ENCODE results near the gene RCN1.

RCN1 gene

GRCh38 chr11:32141745-32142546, 51.1 kb downstream of the RCN1 start:
- no peaks in the 10 kb centered on the region for H3K9me3 Mint-ChIP-seq
- H3K27me3 Mint-ChIP-seq (ENCODE audit: low read depth) = no peaks in the 10 kb centered on the region
- H3K4me1 Mint-ChIP-seq (ENCODE audit: low read depth) = no peaks in the 10 kb centered on the region
- no peak overlapping the region for H3K27ac Mint-ChIP-seq
- no peaks in the 10 kb centered on the region for H3K36me3 Mint-ChIP-seq (ENCODE audit: low read depth)
- no peak overlapping the region for H3K4me3 Mint-ChIP-seq

- Mint-ChIP-seq H3K9me3 (no peaks in the 10 kb centered on the region), H3K27ac (no peak overlapping the region), H3K4me1 (ENCODE audit: low read depth) (no peaks in the 10 kb centered on the region), H3K27me3 (ENCODE audit: low read depth) (peaks cover 3% of the 10 kb centered on the region), H3K4me3 (no peak overlapping the region), H3K36me3 (ENCODE audit: low read depth) (no peaks in the 10 kb centered on the region)
Observed at GRCh38 chr11:32143378-32143777, 52.5 kb downstream of the RCN1 start.

GRCh38 chr11:32145282-32145681, 54.4 kb downstream of the RCN1 start:
- Mint-ChIP-seq H3K9me3 (no peaks in the 10 kb centered on the region), H3K4me1 (ENCODE audit: low read depth) (no peaks in the 10 kb centered on the region), H3K4me3 (no peak overlapping the region), H3K27me3 (ENCODE audit: low read depth) (peaks cover 3% of the 10 kb centered on the region), H3K36me3 (ENCODE audit: low read depth) (no peaks in the 10 kb centered on the region), H3K27ac (no peak overlapping the region)

- Mint-ChIP-seq H3K4me1 (ENCODE audit: low read depth) (no peaks in the 10 kb centered on the region), H3K27ac (no peak overlapping the region), H3K36me3 (ENCODE audit: low read depth) (no peaks in the 10 kb centered on the region), H3K4me3 (no peak overlapping the region), H3K9me3 (no peaks in the 10 kb centered on the region), H3K27me3 (ENCODE audit: low read depth) (peaks cover 16% of the 10 kb centered on the region)
Observed at GRCh38 chr11:32148895-32149294, 58.0 kb downstream of the RCN1 start.

GRCh38 chr11:32149748-32150147, 58.9 kb downstream of the RCN1 start:
- no peaks in the 10 kb centered on the region for H3K9me3 Mint-ChIP-seq
- H3K27ac Mint-ChIP-seq = no peak overlapping the region
- no peaks in the 10 kb centered on the region for H3K4me1 Mint-ChIP-seq (ENCODE audit: low read depth)
- no peaks in the 10 kb centered on the region for H3K36me3 Mint-ChIP-seq (ENCODE audit: low read depth)
- peaks cover 16% of the 10 kb centered on the region for H3K27me3 Mint-ChIP-seq (ENCODE audit: low read depth)
- H3K4me3 Mint-ChIP-seq = no peak overlapping the region

GRCh38 chr11:32151027-32151426, 60.2 kb downstream of the RCN1 start:
- no peak overlapping the region for H3K27ac Mint-ChIP-seq
- H3K27me3 Mint-ChIP-seq (ENCODE audit: low read depth) = peaks cover 16% of the 10 kb centered on the region
- no peaks in the 10 kb centered on the region for H3K4me1 Mint-ChIP-seq (ENCODE audit: low read depth)
- no peaks in the 10 kb centered on the region for H3K9me3 Mint-ChIP-seq
- no peaks in the 10 kb centered on the region for H3K36me3 Mint-ChIP-seq (ENCODE audit: low read depth)
- no peak overlapping the region for H3K4me3 Mint-ChIP-seq

GRCh38 chr11:32152216-32152615, 61.3 kb downstream of the RCN1 start:
- Mint-ChIP-seq H3K27ac (no peak overlapping the region), H3K4me3 (no peak overlapping the region), H3K9me3 (no peaks in the 10 kb centered on the region), H3K27me3 (ENCODE audit: low read depth) (peaks cover 16% of the 10 kb centered on the region), H3K36me3 (ENCODE audit: low read depth) (no peaks in the 10 kb centered on the region), H3K4me1 (ENCODE audit: low read depth) (no peaks in the 10 kb centered on the region)

GRCh38 chr11:32152821-32153220, 61.9 kb downstream of the RCN1 start:
- Mint-ChIP-seq H3K27ac (no peak overlapping the region), H3K36me3 (ENCODE audit: low read depth) (no peaks in the 10 kb centered on the region), H3K27me3 (ENCODE audit: low read depth) (peaks cover 13% of the 10 kb centered on the region), H3K4me3 (no peak overlapping the region), H3K4me1 (ENCODE audit: low read depth) (no peaks in the 10 kb centered on the region), H3K9me3 (no peaks in the 10 kb centered on the region)

GRCh38 chr11:32153747-32154146, 62.9 kb downstream of the RCN1 start:
- no peaks in the 10 kb centered on the region for H3K4me1 Mint-ChIP-seq (ENCODE audit: low read depth)
- H3K4me3 Mint-ChIP-seq = no peak overlapping the region
- H3K27me3 Mint-ChIP-seq (ENCODE audit: low read depth) = peaks cover 13% of the 10 kb centered on the region
- no peaks in the 10 kb centered on the region for H3K36me3 Mint-ChIP-seq (ENCODE audit: low read depth)
- H3K27ac Mint-ChIP-seq = no peak overlapping the region
- H3K9me3 Mint-ChIP-seq = no peaks in the 10 kb centered on the region

GRCh38 chr11:32154275-32154674, 63.4 kb downstream of the RCN1 start:
- Mint-ChIP-seq H3K27ac (no peak overlapping the region), H3K4me3 (no peak overlapping the region), H3K27me3 (ENCODE audit: low read depth) (peaks cover 13% of the 10 kb centered on the region), H3K4me1 (ENCODE audit: low read depth) (no peaks in the 10 kb centered on the region), H3K9me3 (no peaks in the 10 kb centered on the region), H3K36me3 (ENCODE audit: low read depth) (no peaks in the 10 kb centered on the region)

All from T-helper 1 cell treated with Interleukin-12 subunit alpha and Interleukin-12 subunit beta and Interleukin-4 antibody, amounts not matched to agents 30 μg/mL and 1 μg/mL, for 36 hours (primary cell).